ENCODE measurements around the gene ALK.

- TF ChIP-seq POLR2AphosphoS5 (IDR thresholded peaks at IDR 0.05; ENCODE audit: borderline replicate concordance, low read depth, low read length), result no peak
- TF ChIP-seq EZH2 (IDR thresholded peaks at IDR 0.05), result no peak
- TF ChIP-seq FOXP2 (optimal IDR thresholded peaks at IDR 0.05; ENCODE audit: control extremely low read depth, extremely low read length, insufficient read depth), result no peak
These were observed 360.8 kb downstream of the ALK start for GRCh38 chr2:29560566-29560965.
